SK-N-MC (cell line): ENCODE results near the gene EFNA2.

ENCODE experiments used
- EZH2 ChIP-seq: fragments of 200-600 bp; sonication (generic); IDR thresholded peaks from one replicate; pipeline ENCODE4 v1.6.1; 2017; ENCODE audit warnings: antibody characterized with exemption
- FOXP2 ChIP-seq: optimal IDR thresholded peaks from 2 replicates; pipeline ENCODE3; 2011; ENCODE audit warnings: mild to moderate bottlenecking, moderate library complexity; ENCODE audit not compliant: insufficient read depth; ENCODE audit errors: extremely low read length, control extremely low read depth
- POLR2AphosphoS5 ChIP-seq: IDR thresholded peaks from 2 replicates; pipeline ENCODE4 v1.6.1; 2012; ENCODE audit warnings: mild to moderate bottlenecking, low read depth, low read length, borderline replicate concordance

DNA sequence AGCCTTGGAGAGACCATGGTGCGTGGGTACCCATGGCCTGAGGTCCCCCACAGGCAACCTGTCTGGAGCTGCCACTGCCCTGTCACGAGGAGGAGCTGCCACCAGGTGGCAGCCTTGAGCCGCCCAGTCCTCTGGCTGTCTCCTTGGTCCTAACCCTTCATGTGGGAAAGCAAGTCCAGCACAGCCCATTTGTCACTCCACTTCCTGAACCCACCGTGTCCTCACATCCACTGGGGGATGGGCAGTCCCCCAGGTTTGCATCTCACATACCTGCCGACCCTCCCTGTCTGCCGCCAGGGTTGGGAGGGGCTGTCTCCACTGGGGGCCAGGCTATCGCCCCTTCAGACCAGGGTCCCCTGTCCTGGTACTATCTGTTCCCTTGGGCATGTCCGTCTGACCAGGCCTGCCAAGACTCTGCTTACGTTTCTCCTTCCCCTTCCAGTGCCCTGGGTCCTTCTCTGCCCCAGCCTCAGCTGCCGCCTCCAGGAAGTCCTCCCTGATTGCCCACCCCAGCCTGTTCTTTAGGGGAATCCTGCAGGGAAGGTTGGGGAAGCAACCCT is 5.8 kb upstream of the EFNA2 start:
- TF ChIP-seq POLR2AphosphoS5 (peak; percentile 9; the same call in 1 of the 2 replicates), EZH2 (no peak), FOXP2 (no peak)
